Chondrocyte (in vitro differentiated cells): ENCODE results near the gene SERINC3. TPM values are rescaled to one million over a fixed set of nuclear protein-coding genes. Genes with fewer than 3 reads are reported as not detected.

Experiments
- DNase-seq: peaks from one replicate; pipeline ENCODE4 v3.0.0; 2021; ENCODE audit warnings: mixed read lengths, low spot score
- H3K27ac Mint-ChIP-seq: one replicate; pipeline ENCODE4 v1.8.0; 2021; ENCODE audit warnings: mild to moderate bottlenecking, moderate library complexity, mixed read lengths; ENCODE audit not compliant: unreplicated experiment
- H3K27me3 Mint-ChIP-seq: 2 replicates; pipeline ENCODE4 v1.8.0; 2021; ENCODE audit warnings: low read depth, mixed read lengths
- H3K36me3 Mint-ChIP-seq: 2 replicates; pipeline ENCODE4 v1.8.0; 2021; ENCODE audit warnings: low read depth, mixed read lengths
- H3K4me1 Mint-ChIP-seq: 2 replicates; pipeline ENCODE4 v1.8.0; 2021; ENCODE audit warnings: low read depth, mild to moderate bottlenecking, mixed read lengths
- H3K4me3 Mint-ChIP-seq: one replicate; pipeline ENCODE4 v1.8.0; 2021; ENCODE audit warnings: mild to moderate bottlenecking, moderate library complexity, mixed read lengths; ENCODE audit not compliant: unreplicated experiment
- H3K9me3 Mint-ChIP-seq: 2 replicates; pipeline ENCODE4 v1.8.0; 2021; ENCODE audit warnings: low read depth, mixed read lengths
- CTCF ChIP-seq: fragments of 200-600 bp; sonication (generic); IDR thresholded peaks from 2 replicates; pipeline ENCODE4 v1.5.0; 2021; ENCODE audit warnings: antibody characterized with exemption, mild to moderate bottlenecking, moderate library complexity
- long read RNA-seq: library from polyadenylated mRNA; stranded (forward); transcript quantifications from one replicate; pipeline ENCODE4 v2.0.0, GENCODE V29; 2021
- total RNA-seq: library from RNA; stranded (reverse); gene quantifications from 3 replicates; pipeline ENCODE4 v1.2.1, GENCODE V29; 2021

Gene SERINC3
- total RNA-seq: 102 to 121 TPM (median 116 TPM) in 3 replicates
- long read RNA-seq, full-length matches to known transcripts: 409 of 469 reads
- long read RNA-seq, partial matches to known transcripts: 24 of 469 reads
- long read RNA-seq, other reads (novel, unspliced or antisense): 36 of 469 reads

- peaks cover 1% of the 10 kb centered on the region for H3K9me3 Mint-ChIP-seq
- H3K27ac Mint-ChIP-seq: peak within 1 kb of the TSS; percentile 94
- no peaks in the 10 kb centered on the region for H3K27me3 Mint-ChIP-seq
- TF ChIP-seq CTCF: peak; percentile 74
- peaks cover 49% of the 10 kb centered on the region for H3K4me1 Mint-ChIP-seq
- DNase-seq: peak; percentile 96
- H3K36me3 Mint-ChIP-seq: no peaks in the 10 kb centered on the region
- H3K4me3 Mint-ChIP-seq: peak within 1 kb of the TSS; percentile 88
These were observed at the start of gene SERINC3 for GRCh38 chr20:44521484-44522481. Gene SERINC3, minus strand, starts transcription at chr20:44522070. Its CDS starts 119 bp downstream, at chr20:44521951.

GRCh38 chr20:44571362-44571988, 49.6 kb upstream of the SERINC3 start:
- Mint-ChIP-seq H3K27ac (no peak overlapping the region), H3K9me3 (no peaks in the 10 kb centered on the region), H3K27me3 (no peaks in the 10 kb centered on the region), H3K36me3 (no peaks in the 10 kb centered on the region), H3K4me1 (peaks cover 33% of the 10 kb centered on the region), H3K4me3 (no peak overlapping the region)
- DNase-seq: no peak
- TF ChIP-seq CTCF: no peak

- no peaks in the 10 kb centered on the region for H3K36me3 Mint-ChIP-seq
- H3K4me3 Mint-ChIP-seq: no peak overlapping the region
- no peaks in the 10 kb centered on the region for H3K9me3 Mint-ChIP-seq
- H3K4me1 Mint-ChIP-seq: peaks cover 25% of the 10 kb centered on the region
- no peaks in the 10 kb centered on the region for H3K27me3 Mint-ChIP-seq
- no peak for DNase-seq
- TF ChIP-seq CTCF: no peak
- no peak overlapping the region for H3K27ac Mint-ChIP-seq
These were observed 48.5 kb upstream of the SERINC3 start for GRCh38 chr20:44570367-44570766.

GRCh38 chr20:44566811-44567210, 44.9 kb upstream of the SERINC3 start:
- no peaks in the 10 kb centered on the region for H3K9me3 Mint-ChIP-seq
- H3K27ac Mint-ChIP-seq: no peak overlapping the region

More at GRCh38 chr20:44566811-44567210, 44.9 kb upstream of the SERINC3 start:
- H3K27me3 Mint-ChIP-seq: no peaks in the 10 kb centered on the region
- no peak for DNase-seq
- H3K4me3 Mint-ChIP-seq: no peak overlapping the region
- H3K4me1 Mint-ChIP-seq: peaks cover 17% of the 10 kb centered on the region
- no peaks in the 10 kb centered on the region for H3K36me3 Mint-ChIP-seq
- TF ChIP-seq CTCF: no peak
